SK-N-SH treated with all-trans-retinoic acid at 6 μM for 48 hours (cell line): ENCODE data around the gene PAXIP1.

Experiments
- ATAC-seq: fragments of 200-7000 bp; cut with Tn5 transposase; 3 replicates; pipeline ENCODE4 v1.9.1; 2020; ENCODE audit warnings: mild to moderate bottlenecking, moderate library complexity
- ARNTL ChIP-seq: fragments of 450-650 bp; formaldehyde crosslinking; IDR thresholded peaks from 2 replicates; pipeline ENCODE4 v1.5.0; 2020; ENCODE audit warnings: low read depth, mild to moderate bottlenecking, moderate library complexity, borderline replicate concordance
- CREB5 ChIP-seq: fragments of 250-450 bp; sonication (Bioruptor Pico); IDR thresholded peaks from 2 replicates; pipeline ENCODE4 v1.5.1; 2020; ENCODE audit warnings: low read depth, mild to moderate bottlenecking, moderate library complexity
- CSDC2 ChIP-seq: fragments of 250-450 bp; sonication (Bioruptor Pico); IDR thresholded peaks from 2 replicates; pipeline ENCODE4 v1.5.0; 2020; ENCODE audit warnings: mild to moderate bottlenecking, moderate library complexity
- GLIS3 ChIP-seq: fragments of 250-450 bp; sonication (Bioruptor Pico); IDR thresholded peaks from 2 replicates; pipeline ENCODE4 v1.5.0; 2020; ENCODE audit warnings: mild to moderate bottlenecking, moderate library complexity
- ISL1 ChIP-seq: fragments of 250-450 bp; sonication (Bioruptor Pico); IDR thresholded peaks from 2 replicates; pipeline ENCODE4 v2.1.2; 2022; ENCODE audit warnings: mild to moderate bottlenecking, moderate library complexity
- PATZ1 ChIP-seq: fragments of 250-450 bp; sonication (Bioruptor Pico); IDR thresholded peaks from 2 replicates; pipeline ENCODE4 v1.8.0; 2020; ENCODE audit warnings: mild to moderate bottlenecking, moderate library complexity, borderline replicate concordance
- PPARA ChIP-seq: fragments of 250-450 bp; sonication (Bioruptor Pico); IDR thresholded peaks from 2 replicates; pipeline ENCODE4 v1.5.0; 2020; ENCODE audit warnings: mild to moderate bottlenecking, borderline replicate concordance
- RARB ChIP-seq: fragments of 250-450 bp; sonication (Bioruptor Pico); IDR thresholded peaks from 2 replicates; pipeline ENCODE4 v1.8.0; 2021; ENCODE audit warnings: mild to moderate bottlenecking, moderate library complexity
- SNAI2 ChIP-seq: fragments of 250-450 bp; sonication (Bioruptor Pico); IDR thresholded peaks from 2 replicates; pipeline ENCODE4 v1.5.0; 2020; ENCODE audit warnings: mild to moderate bottlenecking, moderate library complexity
- TOX ChIP-seq: fragments of 250-450 bp; sonication (Bioruptor Pico); IDR thresholded peaks from 2 replicates; pipeline ENCODE4 v1.8.0; 2021; ENCODE audit warnings: mild to moderate bottlenecking, moderate library complexity, borderline replicate concordance
- ZC3H10 ChIP-seq: fragments of 250-450 bp; sonication (Bioruptor Pico); IDR thresholded peaks from 2 replicates; pipeline ENCODE4 v1.5.1; 2021; ENCODE audit warnings: mild to moderate bottlenecking, moderate library complexity
- ZFP3 ChIP-seq: fragments of 250-450 bp; sonication (Bioruptor Pico); IDR thresholded peaks from 2 replicates; pipeline ENCODE4 v1.5.0; 2020; ENCODE audit warnings: mild to moderate bottlenecking, moderate library complexity
- ZFP30 ChIP-seq: fragments of 450-650 bp; formaldehyde crosslinking; IDR thresholded peaks from 2 replicates; pipeline ENCODE4 v1.5.0; 2022; ENCODE audit warnings: mild to moderate bottlenecking, moderate library complexity
- ZNF565 ChIP-seq: fragments of 450-650 bp; formaldehyde crosslinking; conservative IDR thresholded peaks from 2 replicates; pipeline ENCODE4 v1.5.0; 2020; ENCODE audit warnings: low read depth, mild to moderate bottlenecking, moderate library complexity
- ZNF70 ChIP-seq: fragments of 450-650 bp; formaldehyde crosslinking; IDR thresholded peaks from 2 replicates; pipeline ENCODE4 v1.5.0; 2020; ENCODE audit warnings: mild to moderate bottlenecking, moderate library complexity
- ZNF8 ChIP-seq: fragments of 450-650 bp; formaldehyde crosslinking; IDR thresholded peaks from 2 replicates; pipeline ENCODE4 v1.5.0; 2020; ENCODE audit warnings: mild to moderate bottlenecking, moderate library complexity
- TF ChIP-seq, protein P1 (sequence below): fragments of 250-450 bp; sonication (Bioruptor Pico); IDR thresholded peaks from 2 replicates; pipeline ENCODE4 v1.8.0; 2021; ENCODE audit warnings: low read depth, mild to moderate bottlenecking, moderate library complexity, borderline replicate concordance
- TF ChIP-seq, protein P2 (sequence below): fragments of 250-450 bp; sonication (Bioruptor Pico); IDR thresholded peaks from 2 replicates; pipeline ENCODE4 v1.5.0; 2020; ENCODE audit warnings: mild to moderate bottlenecking, moderate library complexity

PAXIP1 gene

GRCh38 chr7:154914996-154915380, 87.9 kb downstream of the PAXIP1 start:
- no peak; the same call in 2 of the 3 replicates for ATAC-seq
- no peak for TF ChIP-seq ZC3H10
- TF ChIP-seq, protein P1, sequence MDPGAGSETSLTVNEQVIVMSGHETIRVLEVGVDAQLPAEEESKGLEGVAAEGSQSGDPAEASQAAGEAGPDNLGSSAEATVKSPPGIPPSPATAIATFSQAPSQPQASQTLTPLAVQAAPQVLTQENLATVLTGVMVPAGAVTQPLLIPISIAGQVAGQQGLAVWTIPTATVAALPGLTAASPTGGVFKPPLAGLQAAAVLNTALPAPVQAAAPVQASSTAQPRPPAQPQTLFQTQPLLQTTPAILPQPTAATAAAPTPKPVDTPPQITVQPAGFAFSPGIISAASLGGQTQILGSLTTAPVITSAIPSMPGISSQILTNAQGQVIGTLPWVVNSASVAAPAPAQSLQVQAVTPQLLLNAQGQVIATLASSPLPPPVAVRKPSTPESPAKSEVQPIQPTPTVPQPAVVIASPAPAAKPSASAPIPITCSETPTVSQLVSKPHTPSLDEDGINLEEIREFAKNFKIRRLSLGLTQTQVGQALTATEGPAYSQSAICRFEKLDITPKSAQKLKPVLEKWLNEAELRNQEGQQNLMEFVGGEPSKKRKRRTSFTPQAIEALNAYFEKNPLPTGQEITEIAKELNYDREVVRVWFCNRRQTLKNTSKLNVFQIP (CRISPR knock-in tag) = no peak
- no peak for TF ChIP-seq PPARA (CRISPR knock-in tag)
- TF ChIP-seq GLIS3 (CRISPR knock-in tag) = no peak
- TF ChIP-seq, all 23 proteins: peak for 0

- ATAC-seq = no peak
- TF ChIP-seq RARB (CRISPR knock-in tag) (no peak), PATZ1 (CRISPR knock-in tag) (no peak), GLIS3 (CRISPR knock-in tag) (no peak), ISL1 (CRISPR knock-in tag) (no peak), ZFP3 (CRISPR knock-in tag) (no peak), TOX (CRISPR knock-in tag) (no peak), ARNTL (CRISPR knock-in tag) (no peak), SNAI2 (CRISPR knock-in tag) (no peak), CSDC2 (CRISPR knock-in tag) (no peak), PPARA (CRISPR knock-in tag) (no peak)
- TF ChIP-seq, protein P1 (CRISPR knock-in tag) = no peak
- TF ChIP-seq, protein P2, sequence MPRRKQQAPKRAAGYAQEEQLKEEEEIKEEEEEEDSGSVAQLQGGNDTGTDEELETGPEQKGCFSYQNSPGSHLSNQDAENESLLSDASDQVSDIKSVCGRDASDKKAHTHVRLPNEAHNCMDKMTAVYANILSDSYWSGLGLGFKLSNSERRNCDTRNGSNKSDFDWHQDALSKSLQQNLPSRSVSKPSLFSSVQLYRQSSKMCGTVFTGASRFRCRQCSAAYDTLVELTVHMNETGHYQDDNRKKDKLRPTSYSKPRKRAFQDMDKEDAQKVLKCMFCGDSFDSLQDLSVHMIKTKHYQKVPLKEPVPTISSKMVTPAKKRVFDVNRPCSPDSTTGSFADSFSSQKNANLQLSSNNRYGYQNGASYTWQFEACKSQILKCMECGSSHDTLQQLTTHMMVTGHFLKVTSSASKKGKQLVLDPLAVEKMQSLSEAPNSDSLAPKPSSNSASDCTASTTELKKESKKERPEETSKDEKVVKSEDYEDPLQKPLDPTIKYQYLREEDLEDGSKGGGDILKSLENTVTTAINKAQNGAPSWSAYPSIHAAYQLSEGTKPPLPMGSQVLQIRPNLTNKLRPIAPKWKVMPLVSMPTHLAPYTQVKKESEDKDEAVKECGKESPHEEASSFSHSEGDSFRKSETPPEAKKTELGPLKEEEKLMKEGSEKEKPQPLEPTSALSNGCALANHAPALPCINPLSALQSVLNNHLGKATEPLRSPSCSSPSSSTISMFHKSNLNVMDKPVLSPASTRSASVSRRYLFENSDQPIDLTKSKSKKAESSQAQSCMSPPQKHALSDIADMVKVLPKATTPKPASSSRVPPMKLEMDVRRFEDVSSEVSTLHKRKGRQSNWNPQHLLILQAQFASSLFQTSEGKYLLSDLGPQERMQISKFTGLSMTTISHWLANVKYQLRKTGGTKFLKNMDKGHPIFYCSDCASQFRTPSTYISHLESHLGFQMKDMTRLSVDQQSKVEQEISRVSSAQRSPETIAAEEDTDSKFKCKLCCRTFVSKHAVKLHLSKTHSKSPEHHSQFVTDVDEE (CRISPR knock-in tag) = no peak
These were observed 88.5 kb downstream of the PAXIP1 start for GRCh38 chr7:154914308-154914995.

DNA sequence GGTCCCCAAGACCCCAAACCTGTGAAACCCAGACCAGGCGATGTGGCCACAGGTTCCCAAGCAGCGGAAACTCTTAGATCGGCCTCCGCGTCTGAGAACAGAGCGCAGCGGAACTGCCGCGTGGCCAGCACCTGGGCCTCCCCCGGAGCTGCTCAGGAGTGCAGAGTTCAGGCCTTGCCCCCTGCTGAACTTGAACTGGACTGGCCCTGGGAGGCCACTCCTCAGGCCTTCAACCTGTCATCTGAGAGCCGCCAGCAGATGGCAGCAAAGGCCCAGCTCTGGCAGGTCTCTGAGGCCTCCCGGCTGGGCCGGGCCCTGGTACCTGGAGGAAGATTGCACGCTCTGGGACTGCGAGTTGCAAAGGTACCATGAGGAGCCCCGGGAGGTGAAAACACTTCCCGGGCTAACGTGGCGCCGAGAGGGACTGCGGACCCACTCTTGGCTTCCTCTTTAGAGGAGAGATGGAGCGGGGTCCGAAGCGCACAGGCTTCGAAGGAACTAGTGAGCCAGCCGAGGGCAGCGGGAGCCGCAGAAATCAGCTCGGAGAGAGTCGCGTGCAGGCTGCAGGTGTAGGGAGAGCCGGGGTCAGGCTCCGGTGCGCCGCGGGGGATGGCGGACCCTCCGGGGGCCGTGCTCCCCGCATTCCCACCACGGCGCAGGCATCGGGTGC, 89.2 kb downstream of the PAXIP1 start:
- ATAC-seq = peak; percentile 97
- no peak for TF ChIP-seq ZNF8
- no peak for TF ChIP-seq ZNF70 (CRISPR knock-in tag)
- TF ChIP-seq, protein P1 (CRISPR knock-in tag) = no peak
- no peak for TF ChIP-seq CSDC2 (CRISPR knock-in tag)
- TF ChIP-seq, protein P2 (CRISPR knock-in tag) = no peak
- no peak for TF ChIP-seq PPARA (CRISPR knock-in tag)
- TF ChIP-seq CREB5 (CRISPR knock-in tag) = no peak
- no peak for TF ChIP-seq TOX (CRISPR knock-in tag)
- no peak for TF ChIP-seq PATZ1 (CRISPR knock-in tag)
- no peak for TF ChIP-seq ZNF565 (CRISPR knock-in tag)
- no peak for TF ChIP-seq RARB (CRISPR knock-in tag)
- TF ChIP-seq ZFP30 (CRISPR knock-in tag) = no peak
- no peak for TF ChIP-seq ARNTL (CRISPR knock-in tag)
